PC-9 (cell line): ENCODE measurements around the gene NR3C1. TPM values are rescaled to one million over a fixed set of nuclear protein-coding genes. Genes with fewer than 3 reads are reported as not detected.
A peak's percentile ranks its signal among the peaks of the same experiment; 100 is the strongest.

Source experiments
- BruUV-seq: library from RNA; stranded (reverse); fragments of 400-500 nt; replicated peaks from 2 replicates; lab custom pipeline; 2021; lab: Mats Ljungman, UMichigan
- CTCF ChIA-PET: fragments of 300-600 bp; sonication (Branson Sonifier 250); formaldehyde crosslinking; loops from one replicate; lab custom pipeline; 2022; ENCODE audit warnings: antibody characterized with exemption; lab: Charles Lee
- POLR2A ChIA-PET: fragments of 300-600 bp; sonication (Branson Sonifier 250); formaldehyde crosslinking; loops from one replicate; lab custom pipeline; 2022; ENCODE audit warnings: antibody characterized with exemption; ENCODE audit not compliant: unreplicated experiment; lab: Charles Lee
- DNase-seq, 2 experiments: peaks; one replicate each; pipeline versions ENCODE4 v3.0.0 to v3.0.0-alpha.2; 2015 to 2022; ENCODE audit warnings: mixed read lengths in 1 of 2
- H2AFZ ChIP-seq: fragments of 200-600 bp; sonication (generic); 2 replicates; pipeline ENCODE4 v1.8.1; 2017; ENCODE audit warnings: antibody characterized with exemption
- H3F3A ChIP-seq: fragments of 200-600 bp; sonication (generic); 2 replicates; pipeline ENCODE4 v1.8.1; 2017; ENCODE audit warnings: antibody characterized with exemption, mild to moderate bottlenecking, low read depth; ENCODE audit not compliant: insufficient read depth
- H3K27ac ChIP-seq: fragments of 200-600 bp; sonication (generic); 2 replicates; pipeline ENCODE4 v1.6.1; 2016; ENCODE audit warnings: mixed run types
- H3K27me3 ChIP-seq: fragments of 200-600 bp; sonication (generic); 2 replicates; pipeline ENCODE4 v1.6.1; 2016; ENCODE audit warnings: low read depth, mixed run types; ENCODE audit not compliant: insufficient read depth
- H3K36me3 ChIP-seq: fragments of 200-600 bp; sonication (generic); 2 replicates; pipeline ENCODE4 v1.6.1; 2016; ENCODE audit warnings: low read depth, mixed run types
- H3K4me1 ChIP-seq: fragments of 200-600 bp; sonication (generic); replicated peaks from 2 replicates; pipeline ENCODE4 v1.6.1; 2016; ENCODE audit warnings: mixed run types; ENCODE audit not compliant: insufficient read depth
- H3K4me2 ChIP-seq: fragments of 200-600 bp; sonication (generic); 2 replicates; pipeline ENCODE4 v1.6.1; 2017; ENCODE audit warnings: mixed run types
- H3K4me3 ChIP-seq: fragments of 200-600 bp; sonication (generic); 2 replicates; pipeline ENCODE4 v1.6.1; 2016; ENCODE audit warnings: mixed run types
- H3K79me2 ChIP-seq: fragments of 200-600 bp; sonication (generic); 2 replicates; pipeline ENCODE4 v1.6.1; 2017; ENCODE audit warnings: low read depth, mixed run types
- H3K9me2 ChIP-seq: fragments of 200-600 bp; sonication (generic); 2 replicates; pipeline ENCODE4 v1.8.1; 2017; ENCODE audit warnings: mild to moderate bottlenecking; ENCODE audit not compliant: insufficient read depth
- H3K9me3 ChIP-seq: fragments of 200-600 bp; sonication (generic); 2 replicates; pipeline ENCODE4 v1.8.1; 2016; ENCODE audit warnings: low read depth; ENCODE audit not compliant: insufficient read depth
- H4K20me1 ChIP-seq: fragments of 200-600 bp; sonication (generic); 2 replicates; pipeline ENCODE4 v1.8.1; 2017; ENCODE audit not compliant: insufficient read depth
- CTCF ChIP-seq: fragments of 200-600 bp; sonication (generic); conservative IDR thresholded peaks from 2 replicates; pipeline ENCODE4 v1.6.1; 2017; ENCODE audit warnings: mixed run types, antibody characterized with exemption, mild to moderate bottlenecking, moderate library complexity
- EZH2 ChIP-seq: fragments of 200-600 bp; sonication (generic); IDR thresholded peaks from 2 replicates; pipeline ENCODE4 v1.8.0; 2017; ENCODE audit warnings: antibody characterized with exemption, low read depth
- intact Hi-C: fragments of 100-400 bp; cut with micrococcal nuclease; formaldehyde crosslinking; loops from one replicate; pipeline ENCODE4 v1.10.0; 2022; ENCODE audit not compliant: unreplicated experiment
- total RNA-seq: library from RNA; stranded (reverse); gene quantifications from 2 replicates; pipeline ENCODE4 v1.2.3, GENCODE V29; 2021

NR3C1 gene
- total RNA-seq, 1 experiment from 2014 or later, result 52.8 TPM

DNA sequence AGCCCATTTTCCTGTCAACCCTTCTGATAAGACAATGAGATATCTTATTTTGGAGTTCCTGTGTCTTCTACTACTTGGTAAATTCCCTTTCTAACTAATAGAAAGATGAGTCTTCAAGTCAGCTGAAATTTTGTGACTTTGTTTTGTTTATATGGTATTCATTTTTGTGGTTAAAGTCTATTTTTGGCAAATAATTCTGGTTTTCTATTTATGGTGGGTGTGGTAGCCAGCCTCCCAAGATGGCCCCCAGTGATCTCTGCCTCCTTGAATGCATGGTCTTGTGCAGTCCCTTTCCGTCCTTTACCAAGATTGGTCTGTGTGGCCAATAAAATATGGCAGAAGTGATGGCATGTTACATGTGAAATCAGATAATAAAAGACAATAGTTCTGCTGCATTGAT is 91.5 kb downstream of the NR3C1 start:
- no peak for DNase-seq
- Histone ChIP-seq H3K9me3 (no peaks in the 10 kb centered on the region; the same call in 1 of the 2 replicates), H3K36me3 (0 out of 2 replicates have a peak, but pooled peaks cover 31% of the 10 kb centered on the region), H3K4me2 (peak overlapping the region; percentile 14; the same call in 1 of the 2 replicates), H3K9me2 (no peaks in the 10 kb centered on the region), H3K4me1 (peaks cover 54% of the 10 kb centered on the region), H3K79me2 (peaks cover 3% of the 10 kb centered on the region; the same call in 1 of the 2 replicates), H3K27ac (peak overlapping the region; percentile 23; the same call in 1 of the 2 replicates), H3K4me3 (no peak overlapping the region), H3F3A (peaks cover 22% of the 10 kb centered on the region), H4K20me1 (no peaks in the 10 kb centered on the region), H2AFZ (no peak overlapping the region), H3K27me3 (no peaks in the 10 kb centered on the region)
- TF ChIP-seq CTCF (no peak), EZH2 (no peak)
- ChIA-PET CTCF (no interaction called here), POLR2A (no interaction called here)
- BruUV-seq, result no TSS peak
- intact Hi-C loops, result loop anchor here (5.0 kb wide), 2 partner anchors 70 to 125 kb away; no protein-coding TSS in a partner anchor

GRCh38 chr5:143311428-143311827 is 92.1 kb downstream of the NR3C1 start:
- no peaks in the 10 kb centered on the region for H3K9me2 ChIP-seq
- no peak overlapping the region for H3K4me3 ChIP-seq
- intact Hi-C loops, result loop anchor here (5.0 kb wide), 2 partner anchors 69 to 124 kb away; no protein-coding TSS in a partner anchor
- H3K36me3 ChIP-seq, result 0 out of 2 replicates have a peak, but pooled peaks cover 31% of the 10 kb centered on the region
- peak overlapping the region; percentile 14; the same call in 1 of the 2 replicates for H3K4me2 ChIP-seq
- DNase-seq, result peak; percentile 6 to 77
- no TSS peak for BruUV-seq
- H2AFZ ChIP-seq, result no peak overlapping the region
- no peaks in the 10 kb centered on the region; the same call in 1 of the 2 replicates for H3K79me2 ChIP-seq
- H3K9me3 ChIP-seq, result no peaks in the 10 kb centered on the region; the same call in 1 of the 2 replicates
- H3K27me3 ChIP-seq, result no peaks in the 10 kb centered on the region
- peaks cover 22% of the 10 kb centered on the region for H3F3A ChIP-seq
- ChIA-PET CTCF (no interaction called here), POLR2A (interaction anchor here (0.9 kb wide), 1 partner anchor 87 kb away, joined by 12 read pairs; no protein-coding TSS in a partner anchor)
- H4K20me1 ChIP-seq, result no peaks in the 10 kb centered on the region
- peak overlapping the region; percentile 23; the same call in 1 of the 2 replicates for H3K27ac ChIP-seq
- TF ChIP-seq EZH2 (no peak), CTCF (no peak)
- peaks cover 54% of the 10 kb centered on the region for H3K4me1 ChIP-seq

GRCh38 chr5:143309661-143310431 is 93.6 kb downstream of the NR3C1 start:
- Histone ChIP-seq H3K27ac (no peak overlapping the region), H3K9me2 (no peaks in the 10 kb centered on the region), H3K4me1 (peaks cover 50% of the 10 kb centered on the region), H2AFZ (no peak overlapping the region), H3K9me3 (no peaks in the 10 kb centered on the region; the same call in 1 of the 2 replicates), H3K36me3 (0 out of 2 replicates have a peak, but pooled peaks cover 34% of the 10 kb centered on the region), H3K4me2 (no peak overlapping the region), H3K79me2 (no peaks in the 10 kb centered on the region; the same call in 1 of the 2 replicates), H4K20me1 (no peaks in the 10 kb centered on the region), H3K27me3 (no peaks in the 10 kb centered on the region), H3F3A (peaks cover 18% of the 10 kb centered on the region), H3K4me3 (no peak overlapping the region)
- intact Hi-C loops, result loop anchor here (5.0 kb wide), 2 partner anchors 68 to 123 kb away; no protein-coding TSS in a partner anchor
- no TSS peak for BruUV-seq
- CTCF ChIA-PET, result no interaction called here
- no peak for DNase-seq
- TF ChIP-seq CTCF (no peak), EZH2 (no peak)
- POLR2A ChIA-PET, result no interaction called here
